SK-N-SH (cell line): ENCODE results near the gene ALOXE3. TPM values are rescaled to one million over a fixed set of nuclear protein-coding genes. Genes with fewer than 3 reads are reported as not detected.

Source experiments
- CTCF ChIA-PET: fragments of 300-600, 350-600 bp; formaldehyde crosslinking; extraction: SDS; loops from one replicate; lab custom pipeline; 2021; lab: Yijun Ruan, JAX
- POLR2A ChIA-PET: fragments of 350-600 bp; sonication (Branson Sonifier 250); formaldehyde crosslinking; extraction: SDS; loops from one replicate; lab custom pipeline; 2020; ENCODE audit warnings: antibody characterized with exemption, inconsistent platforms; lab: Yijun Ruan, JAX
- DNase-seq: peaks from one replicate; pipeline ENCODE4 v3.0.0; 2012
- H2AFZ ChIP-seq: fragments of 200-600 bp; sonication (generic); 2 replicates; pipeline ENCODE4 v1.8.1; 2016; ENCODE audit warnings: antibody characterized with exemption, mild to moderate bottlenecking, low read depth
- H3F3A ChIP-seq: fragments of 200-600 bp; sonication (generic); replicated peaks from 2 replicates; pipeline ENCODE3; 2016; ENCODE audit warnings: antibody characterized with exemption, mild to moderate bottlenecking; ENCODE audit not compliant: insufficient read depth
- H3K27ac ChIP-seq, 2 experiments: fragments of 200-500 bp in 1 of 2; fragments of 200-600 bp in 1 of 2; sonication (Bioruptor generic) in 1 of 2; sonication (generic), shearing (Covaris generic) in 1 of 2; 2 replicates each; pipeline versions ENCODE4 v1.5.1 to v1.6.1; 2014 to 2016; ENCODE audit warnings: low read depth in 2 of 2, inconsistent platforms in 1 of 2, low read length in 1 of 2, mild to moderate bottlenecking in 1 of 2, mixed read lengths in 1 of 2
- H3K27me3 ChIP-seq: fragments of 200-600 bp; sonication (generic), shearing (Covaris generic); 2 replicates; pipeline ENCODE4 v1.6.1; 2016; ENCODE audit warnings: mixed run types; ENCODE audit not compliant: insufficient read depth
- H3K36me3 ChIP-seq, 2 experiments: fragments of 200-500 bp in 1 of 2; fragments of 200-600 bp in 1 of 2; sonication (Bioruptor generic) in 1 of 2; sonication (generic) in 1 of 2; replicated peaks in 1 of 2; 2 replicates each; pipeline versions ENCODE3 to v1.5.1; 2014 to 2016; ENCODE audit warnings: low read length in 1 of 2, mild to moderate bottlenecking in 1 of 2; ENCODE audit not compliant: insufficient read depth in 2 of 2, control insufficient read depth in 1 of 2
- H3K4me1 ChIP-seq, 2 experiments: fragments of 200-500 bp in 1 of 2; fragments of 200-600 bp in 1 of 2; sonication (Bioruptor generic) in 1 of 2; sonication (generic), shearing (Covaris generic) in 1 of 2; 2 replicates each; pipeline versions ENCODE4 v1.5.1 to v1.6.1; 2014 to 2016; ENCODE audit warnings: low read depth in 1 of 2, low read length in 1 of 2, mixed run types in 1 of 2; ENCODE audit not compliant: insufficient read depth in 2 of 2, control insufficient read depth in 1 of 2
- H3K4me2 ChIP-seq: fragments of 200-600 bp; sonication (generic), shearing (Covaris generic); 2 replicates; pipeline ENCODE4 v1.6.1; 2017; ENCODE audit warnings: mixed run types
- H3K4me3 ChIP-seq, 2 experiments: fragments of 200-500 bp in 1 of 2; fragments of 200-600 bp in 1 of 2; sonication (Bioruptor generic) in 1 of 2; sonication (generic), shearing (Covaris generic) in 1 of 2; 2 replicates each; pipeline versions ENCODE4 v1.5.1 to v1.8.1; 2014 to 2016; ENCODE audit warnings: low read depth in 2 of 2, inconsistent platforms in 1 of 2, low read length in 1 of 2, mild to moderate bottlenecking in 1 of 2, mixed read lengths in 1 of 2, moderate library complexity in 1 of 2
- H3K79me2 ChIP-seq: fragments of 200-600 bp; sonication (generic); 2 replicates; pipeline ENCODE4 v1.8.1; 2017; ENCODE audit warnings: mild to moderate bottlenecking; ENCODE audit not compliant: insufficient read depth
- H3K9ac ChIP-seq: fragments of 200-600 bp; sonication (generic); 2 replicates; pipeline ENCODE4 v1.6.1; 2017; ENCODE audit warnings: mixed run types
- H3K9me2 ChIP-seq: fragments of 200-600 bp; sonication (generic); 2 replicates; pipeline ENCODE4 v1.6.1; 2017; ENCODE audit warnings: mixed run types
- H3K9me3 ChIP-seq: fragments of 200-600 bp; sonication (generic); 2 replicates; pipeline ENCODE4 v1.6.1; 2017; ENCODE audit warnings: mixed run types, mild to moderate bottlenecking, moderate library complexity
- H4K20me1 ChIP-seq: fragments of 200-600 bp; sonication (generic); 2 replicates; pipeline ENCODE4 v1.6.1; 2017; ENCODE audit warnings: mild to moderate bottlenecking, mixed run types; ENCODE audit not compliant: insufficient read depth
- CTCF ChIP-seq: fragments of 200-600 bp; sonication (generic); IDR thresholded peaks from 2 replicates; pipeline ENCODE4 v1.6.1; 2017; ENCODE audit warnings: antibody characterized with exemption, mild to moderate bottlenecking, moderate library complexity
- EP300 ChIP-seq, 2 experiments: IDR thresholded peaks; 2 replicates each; pipeline versions ENCODE4 v1.4.0 to v1.6.1; 2012; ENCODE audit warnings: borderline replicate concordance in 1 of 2, low read depth in 1 of 2, low read length in 1 of 2
- EZH2phosphoT487 ChIP-seq: fragments of 200-600 bp; sonication (generic); IDR thresholded peaks from 2 replicates; pipeline ENCODE4 v1.6.1; 2017; ENCODE audit warnings: low read depth, mixed run types, mild to moderate bottlenecking, antibody characterized with exemption, moderate library complexity, borderline replicate concordance
- GABPA ChIP-seq: IDR thresholded peaks from 2 replicates; pipeline ENCODE4 v1.4.0; 2012; ENCODE audit warnings: low read depth, mild to moderate bottlenecking
- IRF3 ChIP-seq: fragments of 150-350 bp; IDR thresholded peaks from 2 replicates; pipeline ENCODE4 v1.6.1; 2016; ENCODE audit warnings: mild to moderate bottlenecking, low read depth, low read length
- MAX ChIP-seq: IDR thresholded peaks from 2 replicates; pipeline ENCODE4 v1.4.0; 2012; ENCODE audit warnings: low read depth
- MXI1 ChIP-seq: IDR thresholded peaks from 2 replicates; pipeline ENCODE4 v1.6.1; 2012; ENCODE audit warnings: mild to moderate bottlenecking, low read depth, low read length, improper control_type of control experiment
- NFIC ChIP-seq: IDR thresholded peaks from 2 replicates; pipeline ENCODE4 v1.4.0; 2012; ENCODE audit warnings: borderline replicate concordance
- PBX3 ChIP-seq: IDR thresholded peaks from 2 replicates; pipeline ENCODE4; 2012
- POLR2AphosphoS5 ChIP-seq: IDR thresholded peaks from 2 replicates; pipeline ENCODE4 v1.6.1; 2012; ENCODE audit warnings: low read depth, low read length
- RCOR1 ChIP-seq: fragments of 150-350 bp; IDR thresholded peaks from 2 replicates; pipeline ENCODE4 v1.6.1; 2017; ENCODE audit warnings: antibody characterized with exemption, low read length
- RFX5 ChIP-seq: IDR thresholded peaks from 2 replicates; pipeline ENCODE4 v1.6.1; 2012; ENCODE audit warnings: mild to moderate bottlenecking, improper control_type of control experiment, low read length
- SIN3A ChIP-seq: IDR thresholded peaks from 2 replicates; pipeline ENCODE4 v1.6.1; 2012; ENCODE audit warnings: low read depth, mild to moderate bottlenecking, low read length, moderate library complexity, borderline replicate concordance
- SMC3 ChIP-seq: IDR thresholded peaks from 2 replicates; pipeline ENCODE4 v1.6.1; 2012; ENCODE audit warnings: low read depth, low read length, improper control_type of control experiment
- USF1 ChIP-seq: IDR thresholded peaks from 2 replicates; pipeline ENCODE4 v1.4.0; 2012; ENCODE audit warnings: low read depth, borderline replicate concordance
- YY1 ChIP-seq: IDR thresholded peaks from 2 replicates; pipeline ENCODE4 v1.4.0; 2012; ENCODE audit warnings: low read depth, mild to moderate bottlenecking
- ZBTB33 ChIP-seq: IDR thresholded peaks from 2 replicates; pipeline ENCODE4 v1.4.0; 2012; ENCODE audit warnings: low read depth, borderline replicate concordance
- WGBS: methylation state at CpG from one replicate; pipeline ENCODE4 v1.1.6; 2017; ENCODE audit warnings: low lambda C conversion rate; 5-methylcytosine and 5-hydroxymethylcytosine counted together
- polyA plus RNA-seq, 3 experiments: library from polyadenylated mRNA; depleted of rRNA; stranded (reverse); fragments of >200 nt; gene quantifications; 2 replicates each; pipeline ENCODE4 v1.2.3, GENCODE V29; 2012

ALOXE3 gene
- polyA plus RNA-seq, 1 of the 3 experiments (the other 2 are of a cell fraction) = 0.46 TPM

- H3K9me3 ChIP-seq = no peaks in the 10 kb centered on the region
- TF ChIP-seq MAX (no peak), SMC3 (no peak)
- no peak for DNase-seq
- peaks cover 15 to 23% of the 10 kb centered on the region in 2 experiments for H3K36me3 ChIP-seq
- H3K4me3 ChIP-seq = 0 out of 4 replicates have a peak overlapping the region, but pooled peaks of 1 of the 2 experiments have one; percentile 10
- H3K27me3 ChIP-seq = no peaks in the 10 kb centered on the region
- no peaks in the 10 kb centered on the region; the same call in 1 of the 2 replicates for H4K20me1 ChIP-seq
- H3F3A ChIP-seq = peaks cover 44% of the 10 kb centered on the region
- H3K79me2 ChIP-seq = peaks cover 47% of the 10 kb centered on the region
- ChIA-PET CTCF (interaction anchor here (0.6 to 9.4 kb wide), 12 partner anchors 10 to 222 kb away, joined by 3 to 98 read pairs (median 6); partner anchors contain the start of genes HES7 and TMEM107), POLR2A (no interaction called here)
- H3K27ac ChIP-seq = no peak overlapping the region
- H3K4me1 ChIP-seq = peaks cover 35 to 47% of the 10 kb centered on the region in 2 experiments
- no peak overlapping the region for H2AFZ ChIP-seq
- no peak overlapping the region for H3K9ac ChIP-seq
- H3K9me2 ChIP-seq = no peaks in the 10 kb centered on the region
- no peak overlapping the region for H3K4me2 ChIP-seq
- WGBS = 88% methylated on average over 4 of the region's 4 CpGs
Observed at GRCh38 chr17:8159459-8160223, 41.3 kb upstream of the ALOXE3 start.

GRCh38 chr17:8159032-8159400 is 40.7 kb upstream of the ALOXE3 start:
- WGBS = 68% methylated on average over 3 of the region's 3 CpGs
- no peaks in the 10 kb centered on the region for H3K9me2 ChIP-seq
- peaks cover 15 to 23% of the 10 kb centered on the region in 2 experiments for H3K36me3 ChIP-seq
- no peak for DNase-seq
- ChIA-PET POLR2A (no interaction called here), CTCF (interaction anchor here (0.6 to 9.4 kb wide), 16 partner anchors 11 to 221 kb away, joined by 3 to 98 read pairs (median 4); partner anchors contain the start of genes HES7 and TMEM107)
- H2AFZ ChIP-seq = no peak overlapping the region
- peaks cover 39% of the 10 kb centered on the region for H3F3A ChIP-seq
- no peaks in the 10 kb centered on the region for H3K27me3 ChIP-seq
- H3K4me1 ChIP-seq = peaks cover 31 to 48% of the 10 kb centered on the region in 2 experiments
- no peaks in the 10 kb centered on the region for H3K9me3 ChIP-seq
- H3K27ac ChIP-seq = no peak overlapping the region
- no peak overlapping the region; a peak in 1 of 4 replicates for H3K4me3 ChIP-seq
- no peak overlapping the region; the same call in 1 of the 2 replicates for H3K4me2 ChIP-seq
- no peaks in the 10 kb centered on the region; the same call in 1 of the 2 replicates for H4K20me1 ChIP-seq
- H3K9ac ChIP-seq = no peak overlapping the region
- H3K79me2 ChIP-seq = peaks cover 47% of the 10 kb centered on the region
- TF ChIP-seq SIN3A (no peak), CTCF (no peak), PBX3 (no peak), YY1 (no peak), SMC3 (no peak), IRF3 (no peak), RFX5 (no peak), MXI1 (no peak), RCOR1 (no peak), MAX (no peak), GABPA (no peak), EZH2phosphoT487 (no peak), USF1 (no peak), NFIC (no peak), POLR2AphosphoS5 (no peak), EP300 (IDR thresholded peaks at IDR 0.05; ENCODE audit: borderline replicate concordance in 1 of 2, low read depth in 1 of 2, low read length in 1 of 2) (no peak), ZBTB33 (no peak)
